Measurements from ENCODE around the gene TNS1. TPM values are rescaled to one million over a fixed set of nuclear protein-coding genes. Genes with fewer than 3 reads are reported as not detected.

TNS1 gene
- polyA plus RNA-seq, 6 donors from 2014 or later = 0.05 to 0.57 (median 0.35) TPM; not detected in 2

- Mint-ChIP-seq H3K36me3 (no peaks in the 10 kb centered on the region), H3K9me3 (peaks cover 0 to 2% (median 0%) of the 10 kb centered on the region in 7 donors), H3K27me3 (peaks cover 0 to 8% (median 6%) of the 10 kb centered on the region in 3 donors), H3K4me1 (no peaks in the 10 kb centered on the region), H3K4me3 (no peak overlapping the region), H3K27ac (no peak overlapping the region)
- ATAC-seq (ENCODE audit: low read depth in 2 of 2) (no peak), DNase-seq (no peak)
Measured at GRCh38 chr2:217844696-217845095, 158.1 kb downstream of the TNS1 start.

- Mint-ChIP-seq H3K27me3 (peaks cover 0 to 5% (median 0%) of the 10 kb centered on the region in 3 donors), H3K4me1 (no peaks in the 10 kb centered on the region), H3K4me3 (no peak overlapping the region), H3K27ac (no peak overlapping the region), H3K36me3 (no peaks in the 10 kb centered on the region), H3K9me3 (peaks cover 0 to 2% (median 0%) of the 10 kb centered on the region in 7 donors)
- DNase-seq (no peak), ATAC-seq (ENCODE audit: low read depth in 2 of 2) (no peak)
Measured at GRCh38 chr2:217843324-217843723, 159.5 kb downstream of the TNS1 start.

GRCh38 chr2:217842017-217842416 is 160.8 kb downstream of the TNS1 start:
- Mint-ChIP-seq H3K9me3 (peaks cover 0 to 2% (median 0%) of the 10 kb centered on the region in 7 donors), H3K27ac (no peak overlapping the region), H3K4me1 (no peaks in the 10 kb centered on the region), H3K36me3 (no peaks in the 10 kb centered on the region), H3K4me3 (no peak overlapping the region), H3K27me3 (peaks cover 0 to 3% (median 0%) of the 10 kb centered on the region in 3 donors)
- no peak for DNase-seq
- no peak for ATAC-seq (ENCODE audit: low read depth in 2 of 2)

GRCh38 chr2:217840522-217840921 is 162.3 kb downstream of the TNS1 start:
- no peaks in the 10 kb centered on the region for H3K36me3 Mint-ChIP-seq

GRCh38 chr2:217839750-217840107 is 163.1 kb downstream of the TNS1 start:
- H3K4me1 Mint-ChIP-seq = no peaks in the 10 kb centered on the region
- peaks cover 0 to 4% (median 0%) of the 10 kb centered on the region in 3 donors for H3K27me3 Mint-ChIP-seq
- no peaks in the 10 kb centered on the region for H3K36me3 Mint-ChIP-seq
- H3K4me3 Mint-ChIP-seq = no peak overlapping the region
- no peaks in the 10 kb centered on the region for H3K9me3 Mint-ChIP-seq
- no peak for DNase-seq
- ATAC-seq (ENCODE audit: low read depth in 2 of 2) = no peak
- H3K27ac Mint-ChIP-seq = no peak overlapping the region

More at GRCh38 chr2:217840522-217840921, 162.3 kb downstream of the TNS1 start:
- Mint-ChIP-seq H3K27ac (no peak overlapping the region), H3K9me3 (no peaks in the 10 kb centered on the region), H3K4me3 (no peak overlapping the region), H3K4me1 (no peaks in the 10 kb centered on the region), H3K27me3 (peaks cover 0 to 4% (median 0%) of the 10 kb centered on the region in 3 donors)
- ATAC-seq (ENCODE audit: low read depth in 2 of 2) (no peak), DNase-seq (no peak)

- no peak for ATAC-seq (ENCODE audit: low read depth in 2 of 2)
- Mint-ChIP-seq H3K27me3 (peaks cover 0 to 4% (median 0%) of the 10 kb centered on the region in 3 donors), H3K4me1 (no peaks in the 10 kb centered on the region)
Measured at GRCh38 chr2:217839073-217839749, 163.6 kb downstream of the TNS1 start.

GRCh38 chr2:217838409-217838831 is 164.4 kb downstream of the TNS1 start:
- H3K4me3 Mint-ChIP-seq = no peak overlapping the region
- no peaks in the 10 kb centered on the region for H3K36me3 Mint-ChIP-seq
- H3K4me1 Mint-ChIP-seq = no peaks in the 10 kb centered on the region
- H3K27ac Mint-ChIP-seq = no peak overlapping the region
- H3K27me3 Mint-ChIP-seq = peaks cover 0 to 4% (median 0%) of the 10 kb centered on the region in 3 donors
- ATAC-seq (ENCODE audit: low read depth in 2 of 2) (no peak), DNase-seq (no peak)
- H3K9me3 Mint-ChIP-seq = no peaks in the 10 kb centered on the region

More at GRCh38 chr2:217839073-217839749, 163.6 kb downstream of the TNS1 start:
- Mint-ChIP-seq H3K27ac (peak overlapping the region in 1 of 6 donors; percentile 12), H3K36me3 (no peaks in the 10 kb centered on the region), H3K4me3 (no peak overlapping the region), H3K9me3 (no peaks in the 10 kb centered on the region)
- no peak for DNase-seq

- no peak for DNase-seq
- no peaks in the 10 kb centered on the region for H3K9me3 Mint-ChIP-seq
Measured at GRCh38 chr2:217837530-217837929, 165.3 kb downstream of the TNS1 start.

GRCh38 chr2:217836901-217837491 is 165.8 kb downstream of the TNS1 start:
- Mint-ChIP-seq H3K9me3 (no peaks in the 10 kb centered on the region), H3K27me3 (peaks cover 0 to 4% (median 0%) of the 10 kb centered on the region in 3 donors), H3K36me3 (no peaks in the 10 kb centered on the region), H3K27ac (peak overlapping the region in 1 of 6 donors; percentile 68), H3K4me3 (no peak overlapping the region), H3K4me1 (no peaks in the 10 kb centered on the region)
- ATAC-seq (ENCODE audit: low read depth in 2 of 2) (no peak), DNase-seq (no peak)

More at GRCh38 chr2:217837530-217837929, 165.3 kb downstream of the TNS1 start:
- H3K4me1 Mint-ChIP-seq = no peaks in the 10 kb centered on the region
- H3K36me3 Mint-ChIP-seq = no peaks in the 10 kb centered on the region
- H3K27me3 Mint-ChIP-seq = peaks cover 0 to 4% (median 0%) of the 10 kb centered on the region in 3 donors
- no peak for ATAC-seq (ENCODE audit: low read depth in 2 of 2)
- no peak overlapping the region for H3K4me3 Mint-ChIP-seq
- H3K27ac Mint-ChIP-seq = no peak overlapping the region

GRCh38 chr2:217835931-217836891 is 166.6 kb downstream of the TNS1 start:
- peak overlapping the region in 1 of 8 donors; percentile 52 for H3K4me3 Mint-ChIP-seq
- DNase-seq = no peak
- H3K4me1 Mint-ChIP-seq = no peaks in the 10 kb centered on the region

GRCh38 chr2:217834744-217835513 is 167.9 kb downstream of the TNS1 start:
- no peak for ATAC-seq (ENCODE audit: low read depth in 2 of 2)
- Mint-ChIP-seq H3K36me3 (no peaks in the 10 kb centered on the region), H3K27ac (peak overlapping the region in 2 of 6 donors; percentile 47 to 66), H3K9me3 (no peaks in the 10 kb centered on the region), H3K27me3 (peaks cover 0 to 4% (median 0%) of the 10 kb centered on the region in 3 donors), H3K4me1 (no peaks in the 10 kb centered on the region), H3K4me3 (no peak overlapping the region)
- no peak for DNase-seq

More at GRCh38 chr2:217835931-217836891, 166.6 kb downstream of the TNS1 start:
- no peak for ATAC-seq (ENCODE audit: low read depth in 2 of 2)
- H3K27ac Mint-ChIP-seq = no peak overlapping the region
- H3K9me3 Mint-ChIP-seq = no peaks in the 10 kb centered on the region
- peaks cover 0 to 4% (median 0%) of the 10 kb centered on the region in 3 donors for H3K27me3 Mint-ChIP-seq
- H3K36me3 Mint-ChIP-seq = no peaks in the 10 kb centered on the region

GRCh38 chr2:217834057-217834620 is 168.7 kb downstream of the TNS1 start:
- no peak overlapping the region for H3K27ac Mint-ChIP-seq
- no peaks in the 10 kb centered on the region for H3K36me3 Mint-ChIP-seq
- no peaks in the 10 kb centered on the region for H3K4me1 Mint-ChIP-seq
- no peaks in the 10 kb centered on the region for H3K9me3 Mint-ChIP-seq
- H3K27me3 Mint-ChIP-seq = peaks cover 0 to 4% (median 0%) of the 10 kb centered on the region in 3 donors
- no peak overlapping the region for H3K4me3 Mint-ChIP-seq
- ATAC-seq (ENCODE audit: low read depth in 2 of 2) (no peak), DNase-seq (no peak)

All from naive B cell (primary cell).